ENCODE data around the gene DLG2.

DNA sequence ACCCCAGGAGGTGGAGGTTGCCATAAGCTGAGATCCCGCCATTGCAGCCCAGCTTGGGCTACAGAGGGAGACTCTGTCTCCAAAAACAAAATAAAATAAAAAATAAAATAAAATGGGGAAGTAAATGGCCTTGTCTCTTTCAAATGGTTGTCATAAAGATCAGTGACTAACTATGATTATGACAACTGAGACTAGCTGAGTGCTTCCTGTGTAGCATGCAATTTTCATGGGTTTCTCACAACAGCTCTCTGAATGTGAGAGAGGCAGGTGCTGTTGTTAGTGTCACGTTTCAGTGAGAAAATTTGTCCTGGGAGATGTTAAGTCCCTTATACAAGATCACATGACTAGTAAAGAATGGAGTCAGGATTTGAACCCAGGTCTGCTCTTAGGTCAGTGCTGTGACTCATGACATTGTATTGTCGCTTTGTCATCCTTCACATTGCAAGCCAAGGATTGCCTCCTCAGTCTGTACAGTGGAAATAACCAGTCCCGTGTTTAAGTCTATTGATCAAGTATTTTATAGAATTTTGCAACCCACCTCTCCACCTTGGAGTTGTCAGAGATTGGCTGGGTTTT, 2177.7 kb downstream of the DLG2 start:
- TF ChIP-seq, protein P1, sequence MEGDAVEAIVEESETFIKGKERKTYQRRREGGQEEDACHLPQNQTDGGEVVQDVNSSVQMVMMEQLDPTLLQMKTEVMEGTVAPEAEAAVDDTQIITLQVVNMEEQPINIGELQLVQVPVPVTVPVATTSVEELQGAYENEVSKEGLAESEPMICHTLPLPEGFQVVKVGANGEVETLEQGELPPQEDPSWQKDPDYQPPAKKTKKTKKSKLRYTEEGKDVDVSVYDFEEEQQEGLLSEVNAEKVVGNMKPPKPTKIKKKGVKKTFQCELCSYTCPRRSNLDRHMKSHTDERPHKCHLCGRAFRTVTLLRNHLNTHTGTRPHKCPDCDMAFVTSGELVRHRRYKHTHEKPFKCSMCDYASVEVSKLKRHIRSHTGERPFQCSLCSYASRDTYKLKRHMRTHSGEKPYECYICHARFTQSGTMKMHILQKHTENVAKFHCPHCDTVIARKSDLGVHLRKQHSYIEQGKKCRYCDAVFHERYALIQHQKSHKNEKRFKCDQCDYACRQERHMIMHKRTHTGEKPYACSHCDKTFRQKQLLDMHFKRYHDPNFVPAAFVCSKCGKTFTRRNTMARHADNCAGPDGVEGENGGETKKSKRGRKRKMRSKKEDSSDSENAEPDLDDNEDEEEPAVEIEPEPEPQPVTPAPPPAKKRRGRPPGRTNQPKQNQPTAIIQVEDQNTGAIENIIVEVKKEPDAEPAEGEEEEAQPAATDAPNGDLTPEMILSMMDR (IDR thresholded peaks at IDR 0.05), result no peak
- no peak for TF ChIP-seq POLR2A (IDR thresholded peaks at IDR 0.05)
